Stimulated activated CD4-positive, alpha-beta T cell treated with anti-CD3 and anti-CD28 coated beads, Interleukin-12 subunit alpha, Interleukin-12 subunit beta, amount 100 ng/mL, for 24 hours (primary cell): ENCODE results near the gene ERC2.

Source experiments
- DNase-seq, 2 experiments: peaks; one replicate each; pipeline ENCODE4 v3.0.0-alpha.2; 2020; ENCODE audit warnings: low read depth in 2 of 2

Gene ERC2

DNA sequence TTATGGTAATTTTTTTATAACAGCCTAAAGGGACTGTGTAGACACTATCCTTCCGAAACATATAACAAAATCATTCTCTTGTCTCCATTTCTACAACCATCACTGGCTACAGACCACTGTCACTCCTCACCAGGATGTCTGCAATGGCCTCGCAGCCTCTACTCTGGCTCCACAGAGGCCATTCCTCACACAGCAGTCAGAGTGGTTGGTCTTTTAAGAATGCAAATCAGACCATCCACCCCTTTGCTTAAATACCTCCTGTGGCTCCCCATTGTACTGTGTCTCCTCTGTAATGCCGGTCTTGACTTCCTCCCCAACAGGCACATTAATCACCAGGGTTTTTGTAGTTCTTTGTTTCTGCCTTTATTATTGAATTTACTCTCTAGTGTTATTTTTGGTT is 344.8 kb downstream of the ERC2 start:
- no peak for DNase-seq

- DNase-seq = no peak
These were observed 345.4 kb downstream of the ERC2 start for GRCh38 chr3:56122911-56123310.

DNA sequence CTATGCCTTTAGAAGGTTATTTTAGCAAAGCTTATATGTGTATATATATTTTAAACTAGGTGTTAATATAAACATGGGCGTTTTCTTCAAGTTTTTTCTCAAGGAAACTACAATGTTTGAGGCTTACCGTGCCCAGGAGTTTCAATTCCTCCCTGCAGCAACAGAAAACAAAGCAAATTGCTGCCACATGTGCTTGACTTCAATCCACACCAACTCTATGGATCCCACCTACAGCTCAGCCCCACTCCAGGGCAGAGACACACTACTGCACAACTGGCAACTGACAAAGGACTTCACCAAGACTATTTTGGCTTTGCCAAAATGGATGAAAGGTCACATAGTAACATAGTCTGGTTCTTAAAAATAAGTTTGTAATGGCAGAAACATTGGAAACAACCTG is 346.6 kb downstream of the ERC2 start:
- no peak for DNase-seq

DNA sequence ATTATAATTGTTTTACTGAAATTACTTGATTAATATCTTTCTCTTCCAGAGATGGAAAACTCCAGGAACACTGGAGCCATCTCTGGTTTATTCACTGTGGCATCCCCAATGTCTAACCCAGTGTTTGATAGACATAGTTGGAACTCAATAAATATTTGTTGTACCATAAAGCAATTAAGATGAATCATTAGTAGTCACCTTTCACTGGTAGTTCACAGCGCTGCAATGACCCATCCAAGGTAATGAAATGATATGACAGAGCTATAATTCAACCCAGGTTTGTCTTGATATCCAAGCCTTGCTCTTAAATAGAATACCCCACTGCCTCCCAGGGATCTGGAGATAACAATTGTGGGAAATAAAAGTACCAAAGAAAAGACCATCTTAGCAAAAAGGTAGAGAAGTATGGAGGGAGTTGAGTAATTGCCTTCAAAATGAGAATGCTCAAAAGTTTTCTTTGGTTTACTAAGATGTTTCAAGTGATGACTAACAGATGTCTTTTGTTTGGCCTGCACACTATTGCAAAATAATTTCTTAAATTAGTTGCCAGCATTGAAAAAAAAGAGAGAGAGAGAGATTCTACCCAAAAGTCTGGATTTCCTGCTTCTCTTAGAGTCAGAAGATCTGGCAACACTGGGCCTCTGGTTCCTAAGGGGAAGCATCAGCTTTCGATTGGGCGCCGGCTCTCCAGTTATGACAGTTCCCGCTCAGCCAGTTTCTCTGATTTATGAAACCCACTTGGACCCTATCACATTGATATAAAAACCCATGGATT is 348.5 kb downstream of the ERC2 start:
- no peak for DNase-seq

DNA sequence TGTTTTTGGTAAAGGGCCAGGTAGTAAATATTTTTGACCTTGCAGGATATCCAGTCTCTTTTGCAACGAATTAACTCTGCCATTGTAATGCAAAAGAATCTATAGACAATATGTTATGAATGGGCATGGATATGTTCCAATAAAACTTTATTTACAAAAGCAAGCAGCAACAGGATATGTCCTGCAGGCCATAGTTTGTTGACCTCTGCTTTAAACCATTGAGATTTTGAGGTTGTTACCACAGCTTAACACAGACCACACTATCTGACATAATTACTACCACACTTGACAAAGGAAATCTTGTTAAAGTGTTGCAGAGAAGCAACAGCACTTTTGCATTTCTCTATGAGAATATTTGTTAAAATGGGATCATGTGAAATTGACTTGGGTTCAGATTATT is 349.3 kb downstream of the ERC2 start:
- DNase-seq = no peak

- DNase-seq = no peak
These were observed 352.6 kb downstream of the ERC2 start for GRCh38 chr3:56115698-56116097.

GRCh38 chr3:56115199-56115598 is 353.1 kb downstream of the ERC2 start:
- DNase-seq = no peak

DNA sequence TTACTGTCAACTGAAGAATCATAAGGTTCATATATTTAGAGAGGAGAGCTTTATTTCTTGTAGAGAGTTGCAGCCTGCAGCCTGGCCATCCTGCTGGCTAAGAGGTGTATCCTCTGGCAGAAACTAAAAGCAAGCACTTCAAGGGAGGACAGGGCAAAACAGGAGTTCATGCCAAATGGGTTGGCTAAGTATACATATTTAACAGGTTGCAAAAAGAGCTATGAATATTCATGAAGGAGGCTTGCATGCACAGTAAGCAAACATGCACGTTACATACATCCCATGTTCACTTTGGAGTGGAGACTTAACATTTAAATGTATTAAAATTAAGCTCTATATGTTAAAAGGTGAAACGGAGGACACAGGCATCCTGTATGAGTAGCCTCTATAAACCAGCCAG is 354.4 kb downstream of the ERC2 start:
- DNase-seq = no peak

- DNase-seq = no peak
These were observed 355.0 kb downstream of the ERC2 start for GRCh38 chr3:56113231-56113630.

- no peak for DNase-seq
These were observed 356.5 kb downstream of the ERC2 start for GRCh38 chr3:56111606-56112304.

DNA sequence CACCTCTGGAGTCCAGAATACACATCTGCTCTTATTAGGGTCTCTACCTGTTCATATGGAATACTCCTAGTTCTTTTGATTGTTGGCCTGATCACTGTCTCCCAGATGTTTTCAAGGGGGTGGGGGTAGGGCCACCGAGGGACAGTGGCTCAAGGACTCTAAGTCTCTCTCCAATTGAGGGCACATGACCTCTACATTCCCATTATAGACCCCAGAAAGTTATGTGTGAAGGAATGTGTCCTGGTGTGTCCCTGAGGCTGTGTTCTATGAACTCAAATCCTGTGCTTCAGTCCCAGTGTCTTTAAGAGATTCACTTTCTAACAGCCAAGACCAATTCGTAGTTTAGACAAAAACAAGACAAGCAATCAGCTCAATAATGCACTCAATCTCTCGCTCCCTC is 357.4 kb downstream of the ERC2 start:
- DNase-seq = no peak

DNA sequence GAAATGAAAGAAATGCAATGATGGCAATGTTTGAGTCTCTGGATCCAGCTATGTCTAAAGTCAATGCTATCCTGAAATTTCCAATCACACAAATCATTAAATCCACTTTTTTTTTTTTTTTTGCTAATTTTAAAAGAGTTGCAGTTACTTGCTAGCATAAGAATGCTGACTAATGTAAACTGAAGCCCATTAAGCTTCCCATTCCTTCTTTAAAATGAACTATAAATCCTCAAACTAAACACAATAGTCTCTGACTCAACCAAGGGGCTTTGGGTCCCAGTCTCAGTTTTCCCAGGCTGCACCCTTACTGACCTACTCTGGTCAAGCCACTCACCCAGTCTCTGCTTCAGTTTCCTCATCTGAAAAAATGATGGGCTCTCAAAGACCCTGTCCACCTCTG is 361.1 kb downstream of the ERC2 start:
- DNase-seq = no peak

GRCh38 chr3:56102032-56102431 is 366.2 kb downstream of the ERC2 start:
- DNase-seq = no peak

DNA sequence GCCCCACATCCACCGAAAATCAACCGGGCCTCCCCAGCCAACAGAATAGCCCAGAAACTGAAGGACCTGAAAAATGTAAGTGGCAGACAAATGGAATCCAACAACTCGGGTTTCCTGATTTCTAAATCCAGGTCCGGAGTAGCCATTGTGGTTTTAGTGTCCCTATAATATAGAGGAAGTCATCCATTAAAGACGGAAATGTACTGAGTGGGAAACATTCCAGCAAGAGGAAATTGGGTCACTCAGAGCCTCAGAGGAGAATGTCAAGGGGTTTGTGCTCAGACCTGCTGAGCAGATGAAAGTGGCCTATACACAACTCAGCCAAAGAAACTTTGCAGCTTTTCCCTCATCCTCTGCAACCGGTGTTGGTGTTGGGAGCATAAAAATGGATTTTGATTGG is 366.7 kb downstream of the ERC2 start:
- DNase-seq = no peak

GRCh38 chr3:56096999-56097398 is 371.3 kb downstream of the ERC2 start:
- DNase-seq = no peak

DNA sequence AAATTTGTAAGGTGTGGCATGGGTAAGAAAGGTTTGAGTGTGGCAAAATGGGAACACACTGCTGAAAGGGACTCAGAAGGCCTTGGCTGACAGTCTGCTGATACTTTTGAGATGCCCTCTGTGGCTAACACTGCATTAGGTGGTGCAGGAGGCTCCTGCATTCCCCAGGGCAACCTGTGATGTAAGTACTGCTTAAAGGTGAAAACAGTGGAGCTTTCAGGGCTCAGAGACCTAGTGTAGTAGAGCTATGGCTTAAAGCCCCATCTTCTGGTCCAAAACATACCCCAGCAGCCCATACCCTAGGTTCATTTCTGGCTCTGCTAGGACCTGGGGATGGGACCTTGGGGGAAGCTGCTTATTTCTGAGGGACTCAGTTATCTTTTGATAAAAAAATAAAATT is 374.1 kb downstream of the ERC2 start:
- no peak for DNase-seq

DNA sequence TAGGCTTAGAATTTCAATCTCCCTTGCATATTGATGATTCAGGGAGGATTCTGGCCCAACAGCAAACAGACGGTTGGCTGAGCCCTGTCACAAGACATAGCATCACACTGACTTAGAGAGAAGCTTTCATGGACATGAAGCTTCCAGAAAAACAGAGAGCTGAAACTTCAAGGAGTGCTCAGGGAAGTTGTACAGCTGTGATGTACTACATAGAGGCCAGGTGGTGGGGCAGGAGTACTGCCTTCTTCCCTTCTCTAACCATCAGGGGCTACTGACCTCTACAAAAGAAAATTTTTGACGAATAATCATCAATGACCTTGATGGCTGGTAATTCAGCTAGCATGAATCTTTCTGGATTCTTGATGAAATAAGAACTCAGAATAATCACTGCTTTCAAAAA is 378.5 kb downstream of the ERC2 start:
- DNase-seq = no peak

- no peak for DNase-seq
These were observed 380.7 kb downstream of the ERC2 start for GRCh38 chr3:56087451-56088053.

DNA sequence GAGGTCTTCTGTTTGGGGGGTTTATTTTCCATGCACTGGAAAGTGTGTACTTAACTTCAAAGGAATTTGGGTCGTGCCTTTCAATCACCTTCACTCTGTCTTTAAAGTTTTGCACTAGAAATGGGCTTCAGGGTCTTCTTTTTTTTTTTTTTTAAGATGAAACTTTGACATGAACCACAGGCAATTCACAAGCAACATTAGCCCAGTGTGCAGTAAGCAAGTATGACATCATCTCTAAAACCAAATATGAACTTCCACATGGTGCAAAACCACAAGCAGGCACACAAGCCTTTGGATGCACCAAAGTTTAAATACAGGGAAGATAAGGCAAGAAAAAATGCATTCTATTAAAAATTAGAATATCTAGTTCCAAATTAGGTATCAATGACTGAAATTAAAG is 381.9 kb downstream of the ERC2 start:
- no peak for DNase-seq

- no peak for DNase-seq
These were observed 387.0 kb downstream of the ERC2 start for GRCh38 chr3:56081246-56081645.

GRCh38 chr3:56076746-56077145 is 391.5 kb downstream of the ERC2 start:
- DNase-seq = no peak

DNA sequence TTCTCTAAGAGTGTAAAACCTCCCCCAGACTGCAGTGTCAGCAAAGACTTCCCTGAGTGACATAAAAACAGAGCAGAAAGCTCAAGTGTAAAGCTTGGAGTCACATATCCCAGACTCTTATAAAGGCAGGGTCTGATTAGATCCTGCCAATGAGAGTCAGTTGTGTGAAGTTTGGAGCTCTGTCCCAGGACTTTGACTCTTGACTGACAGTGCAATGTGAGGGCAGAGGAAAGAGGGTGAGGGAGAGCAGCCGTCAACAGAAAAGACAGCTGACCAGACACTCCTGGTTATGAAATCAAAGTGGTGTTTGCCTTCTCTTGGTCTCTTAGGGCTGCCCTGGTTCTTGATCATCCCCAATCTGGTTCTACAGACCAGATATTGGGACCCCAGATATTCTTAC is 393.2 kb downstream of the ERC2 start:
- DNase-seq = no peak

DNA sequence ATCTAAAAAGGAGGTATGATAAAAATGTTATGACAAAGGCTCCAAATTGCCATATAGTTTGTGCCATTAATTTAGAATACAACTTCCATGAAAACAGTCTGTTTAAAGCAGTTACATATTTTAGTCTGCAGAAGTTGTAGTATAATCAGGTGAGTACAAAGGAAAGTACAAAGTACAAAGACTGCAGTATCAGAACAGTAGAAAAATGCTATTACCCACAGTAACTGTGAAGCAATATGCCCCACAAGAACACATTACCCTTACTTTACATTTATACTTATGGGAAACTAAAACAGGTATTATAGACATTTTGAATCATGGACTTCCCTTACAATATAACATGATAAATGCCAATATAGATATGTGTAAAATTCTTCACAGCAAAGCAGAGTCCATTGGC is 398.5 kb downstream of the ERC2 start:
- no peak for DNase-seq
